Tibial artery (tissue), 4 donors: ENCODE measurements around the gene OSTF1.

Source experiments
- DNase-seq, 2 donors: peaks; one replicate each; pipeline ENCODE4 v3.0.0-alpha.2; 2019
- H3K27ac ChIP-seq, 2 donors: fragments of 200-600 bp; sonication (generic) in 1 of 2; 1 replicate in 1 of 2; 2 replicates in 1 of 2; pipeline ENCODE4 v1.5.1; 2018 to 2019; ENCODE audit warnings: mild to moderate bottlenecking in 1 of 2
- H3K27me3 ChIP-seq, 2 donors: fragments of 200-600 bp; sonication (generic) in 1 of 2; one replicate each; pipeline versions ENCODE4 v1.5.1 to v1.6.0; 2016 to 2019
- H3K36me3 ChIP-seq, 3 donors: fragments of 200-600 bp; sonication (generic) in 2 of 3; one replicate each; pipeline ENCODE4 v1.5.1; 2016 to 2019; ENCODE audit warnings: mild to moderate bottlenecking in 2 of 3
- H3K4me1 ChIP-seq, 4 donors: fragments of 200-600 bp; sonication (generic) in 2 of 4; 1 replicate in 3 of 4; 2 replicates in 1 of 4; pipeline ENCODE4 v1.5.1; 2016 to 2019
- H3K4me3 ChIP-seq, 2 donors: fragments of 200-600 bp; sonication (generic) in 1 of 2; 1 replicate in 1 of 2; 2 replicates in 1 of 2; pipeline ENCODE4 v1.5.1; 2018 to 2019; ENCODE audit warnings: mild to moderate bottlenecking in 2 of 2
- H3K9me3 ChIP-seq, 3 donors: fragments of 200-600 bp; sonication (generic) in 1 of 3; one replicate each; pipeline ENCODE4 v1.5.1; 2016 to 2019
- intact Hi-C: fragments of 100-400 bp; cut with DNase I; formaldehyde crosslinking; loops from one replicate; pipeline ENCODE4 v1.15.0; 2023; ENCODE audit warnings: low total_unique reads
- TF ChIP-seq, protein P1 (sequence below), 2 experiments: fragments of 200-600 bp in 1 of 2; fragments of 450-650 bp in 1 of 2; IDR thresholded peaks; one replicate each; pipeline ENCODE4 v1.5.1; 2017 to 2019; ENCODE audit warnings: antibody characterized with exemption in 2 of 2, mild to moderate bottlenecking in 1 of 2, moderate library complexity in 1 of 2

Gene OSTF1

DNA sequence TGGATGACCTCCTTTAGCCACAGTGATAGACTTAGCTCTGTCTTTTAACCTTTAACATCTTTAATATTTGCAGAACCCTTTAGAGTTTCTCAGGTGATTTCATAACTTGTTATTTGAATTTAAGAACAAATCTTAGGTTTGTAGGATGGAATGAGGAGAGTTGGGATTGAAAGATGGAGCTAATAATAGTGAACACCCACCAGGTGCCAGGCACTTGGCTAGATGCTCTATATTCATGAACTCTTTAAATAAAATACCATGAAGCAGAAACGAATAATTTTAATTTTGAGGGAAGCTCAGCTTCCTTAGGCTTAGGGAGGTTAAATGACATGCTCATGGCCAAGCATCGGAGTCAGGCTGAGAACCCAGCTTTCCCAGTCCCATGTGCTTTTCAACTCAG lies 40.8 kb upstream of the OSTF1 start:
- no peaks in the 10 kb centered on the region for H3K4me1 ChIP-seq
- no peaks in the 10 kb centered on the region for H3K27me3 ChIP-seq
- no peak for DNase-seq
- intact Hi-C loops, result no loop called here
- no peak overlapping the region for H3K27ac ChIP-seq
- H3K4me3 ChIP-seq, result no peak overlapping the region
- no peaks in the 10 kb centered on the region for H3K9me3 ChIP-seq
- TF ChIP-seq, protein P1, sequence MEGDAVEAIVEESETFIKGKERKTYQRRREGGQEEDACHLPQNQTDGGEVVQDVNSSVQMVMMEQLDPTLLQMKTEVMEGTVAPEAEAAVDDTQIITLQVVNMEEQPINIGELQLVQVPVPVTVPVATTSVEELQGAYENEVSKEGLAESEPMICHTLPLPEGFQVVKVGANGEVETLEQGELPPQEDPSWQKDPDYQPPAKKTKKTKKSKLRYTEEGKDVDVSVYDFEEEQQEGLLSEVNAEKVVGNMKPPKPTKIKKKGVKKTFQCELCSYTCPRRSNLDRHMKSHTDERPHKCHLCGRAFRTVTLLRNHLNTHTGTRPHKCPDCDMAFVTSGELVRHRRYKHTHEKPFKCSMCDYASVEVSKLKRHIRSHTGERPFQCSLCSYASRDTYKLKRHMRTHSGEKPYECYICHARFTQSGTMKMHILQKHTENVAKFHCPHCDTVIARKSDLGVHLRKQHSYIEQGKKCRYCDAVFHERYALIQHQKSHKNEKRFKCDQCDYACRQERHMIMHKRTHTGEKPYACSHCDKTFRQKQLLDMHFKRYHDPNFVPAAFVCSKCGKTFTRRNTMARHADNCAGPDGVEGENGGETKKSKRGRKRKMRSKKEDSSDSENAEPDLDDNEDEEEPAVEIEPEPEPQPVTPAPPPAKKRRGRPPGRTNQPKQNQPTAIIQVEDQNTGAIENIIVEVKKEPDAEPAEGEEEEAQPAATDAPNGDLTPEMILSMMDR (IDR thresholded peaks at IDR 0.05), result no peak
- H3K36me3 ChIP-seq, result no peaks in the 10 kb centered on the region

DNA sequence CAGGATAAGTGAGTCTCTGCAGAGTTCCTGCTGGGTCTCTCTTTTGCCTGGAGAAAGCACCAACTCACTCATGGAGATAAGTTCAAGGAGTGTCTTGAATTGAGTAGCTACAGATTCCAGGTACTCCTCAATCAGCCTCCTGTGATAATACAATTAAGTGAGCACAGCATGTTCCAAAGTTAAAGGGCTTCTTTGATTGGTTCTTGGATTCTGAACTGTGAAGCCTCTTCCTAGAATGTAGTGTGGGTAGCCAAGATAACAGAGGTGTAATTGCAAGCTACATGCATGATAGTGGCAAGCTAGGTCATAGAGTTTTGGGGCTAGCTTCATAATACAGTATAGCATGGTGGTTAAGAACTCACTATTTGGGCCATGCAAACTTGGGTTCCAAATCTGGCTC lies 37.0 kb upstream of the OSTF1 start:
- Histone ChIP-seq H3K36me3 (no peaks in the 10 kb centered on the region), H3K4me3 (no peak overlapping the region), H3K9me3 (no peaks in the 10 kb centered on the region), H3K27ac (no peak overlapping the region), H3K27me3 (no peaks in the 10 kb centered on the region), H3K4me1 (no peaks in the 10 kb centered on the region)
- intact Hi-C loops, result no loop called here
- DNase-seq, result no peak
- TF ChIP-seq, protein P1 (IDR thresholded peaks at IDR 0.05), result no peak

DNA sequence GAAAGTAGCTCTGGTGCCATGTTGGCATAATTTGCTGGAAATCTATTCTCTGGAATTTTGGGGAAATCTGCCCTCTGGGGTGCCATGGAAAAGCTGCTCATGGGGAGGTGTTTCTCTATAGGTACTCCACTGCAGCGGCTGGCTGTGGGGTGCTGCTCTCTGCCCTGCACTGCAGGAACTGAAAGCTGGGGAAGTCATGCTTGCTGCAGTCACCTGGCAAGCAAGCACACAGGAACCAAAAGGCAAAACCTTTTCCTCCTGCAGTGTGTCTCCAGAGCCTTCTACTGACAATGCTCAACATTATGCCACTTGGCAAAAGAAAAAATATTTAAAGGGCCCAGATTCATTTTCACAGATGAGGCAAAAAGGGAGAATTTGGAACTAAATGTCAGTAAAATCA lies 34.4 kb upstream of the OSTF1 start:
- Histone ChIP-seq H3K27ac (no peak overlapping the region), H3K4me1 (no peaks in the 10 kb centered on the region), H3K27me3 (no peaks in the 10 kb centered on the region), H3K4me3 (no peak overlapping the region), H3K36me3 (no peaks in the 10 kb centered on the region), H3K9me3 (no peaks in the 10 kb centered on the region)
- TF ChIP-seq, protein P1 (IDR thresholded peaks at IDR 0.05), result no peak
- intact Hi-C loops, result no loop called here
- no peak for DNase-seq

DNA sequence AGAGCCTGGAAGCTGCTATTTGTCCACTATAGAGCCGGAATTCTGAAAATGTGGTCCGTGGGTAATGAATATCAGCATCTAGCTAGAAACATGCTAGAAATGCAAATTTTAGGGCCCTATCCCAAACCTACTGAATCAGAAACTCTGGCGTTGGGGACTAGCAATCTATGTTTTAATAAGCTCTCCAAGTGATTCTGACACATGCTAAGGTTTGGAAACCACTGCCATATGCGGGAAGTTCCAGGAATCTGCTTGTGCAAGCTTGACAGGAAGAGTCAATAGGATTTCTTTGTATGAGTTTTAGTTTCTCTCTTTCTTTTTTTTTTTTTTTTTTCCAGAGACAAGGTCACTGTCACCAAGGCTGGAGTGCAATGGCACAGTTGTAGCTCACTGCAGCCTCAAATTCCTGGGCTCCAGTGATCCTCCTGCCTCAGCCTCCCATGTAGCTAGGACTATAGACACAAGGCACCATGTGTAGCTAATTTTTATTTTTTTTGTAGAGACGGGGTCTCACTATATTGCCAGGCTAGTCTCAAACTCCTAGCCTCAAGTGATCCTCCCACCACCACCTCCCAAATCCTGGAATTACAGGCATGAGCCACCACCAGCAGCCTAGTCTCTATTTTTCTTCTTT lies 33.8 kb upstream of the OSTF1 start:
- intact Hi-C loops, result no loop called here
- DNase-seq, result no peak
- H3K36me3 ChIP-seq, result no peaks in the 10 kb centered on the region
- H3K4me3 ChIP-seq, result no peak overlapping the region
- TF ChIP-seq, protein P1 (IDR thresholded peaks at IDR 0.05), result no peak
- no peaks in the 10 kb centered on the region for H3K9me3 ChIP-seq
- H3K27me3 ChIP-seq, result no peaks in the 10 kb centered on the region
- H3K27ac ChIP-seq, result no peak overlapping the region
- no peaks in the 10 kb centered on the region for H3K4me1 ChIP-seq

DNA sequence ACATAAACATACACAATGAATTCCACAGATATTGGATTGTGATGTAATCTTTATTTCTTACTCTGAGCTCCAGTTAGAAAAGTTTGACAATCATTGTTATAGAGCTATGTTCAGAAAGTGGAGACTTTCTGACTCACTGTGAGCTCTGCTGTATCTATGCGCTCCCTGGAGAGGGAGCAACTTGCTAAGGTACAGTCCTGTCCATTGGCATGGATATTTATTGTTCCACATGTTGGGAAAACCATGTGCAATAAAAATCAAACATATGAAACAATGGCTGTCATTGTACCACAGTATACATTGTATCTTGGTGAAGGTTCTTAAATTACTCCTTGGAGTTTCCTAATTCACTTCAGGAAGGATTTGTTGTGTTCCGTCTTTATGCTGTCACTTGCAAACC lies 27.1 kb upstream of the OSTF1 start:
- H3K4me1 ChIP-seq, result peaks cover 0 to 3% (median 0%) of the 10 kb centered on the region in 4 donors
- no peak for DNase-seq
- H3K9me3 ChIP-seq, result no peaks in the 10 kb centered on the region
- peaks cover 20 to 28% (median 22%) of the 10 kb centered on the region in 3 donors for H3K36me3 ChIP-seq
- no peak overlapping the region for H3K27ac ChIP-seq
- intact Hi-C loops, result no loop called here
- TF ChIP-seq, protein P1 (IDR thresholded peaks at IDR 0.05), result no peak
- no peaks in the 10 kb centered on the region for H3K27me3 ChIP-seq
- H3K4me3 ChIP-seq, result no peak overlapping the region
